ENCODE results near the gene TBC1D4.
"Not testable (repeated sequence)": the region's sequence is repeated elsewhere in the genome, so short reads cannot be mapped to it uniquely, and the experiment has no call there.

TBC1D4 gene

GRCh38 chr13:75445717-75446499, 36.1 kb downstream of the TBC1D4 start:
- DNase-seq (ENCODE audit: low read depth), result peak; percentile 68

- no peak for DNase-seq (ENCODE audit: low read depth)
Measured at GRCh38 chr13:75444016-75444415, 38.0 kb downstream of the TBC1D4 start.

GRCh38 chr13:75443356-75443958, 38.5 kb downstream of the TBC1D4 start:
- no peak for DNase-seq (ENCODE audit: low read depth)

- no peak for DNase-seq (ENCODE audit: low read depth)
Measured at GRCh38 chr13:75442736-75443234, 39.2 kb downstream of the TBC1D4 start.

- no peak for DNase-seq (ENCODE audit: low read depth)
Measured at GRCh38 chr13:75440100-75440499, 41.9 kb downstream of the TBC1D4 start.

GRCh38 chr13:75437582-75438318, 44.2 kb downstream of the TBC1D4 start:
- peak; percentile 56 for DNase-seq (ENCODE audit: low read depth)

- DNase-seq (ENCODE audit: low read depth), result not testable (repeated sequence)
Measured at GRCh38 chr13:75434126-75434525, 47.8 kb downstream of the TBC1D4 start.

- no peak for DNase-seq (ENCODE audit: low read depth)
Measured at GRCh38 chr13:75432811-75433244, 49.1 kb downstream of the TBC1D4 start.

- DNase-seq (ENCODE audit: low read depth), result peak; percentile 36
Measured at GRCh38 chr13:75432045-75432444, 49.9 kb downstream of the TBC1D4 start.

- DNase-seq (ENCODE audit: low read depth), result no peak
Measured at GRCh38 chr13:75430436-75431209, 51.3 kb downstream of the TBC1D4 start.

GRCh38 chr13:75426421-75426820, 55.5 kb downstream of the TBC1D4 start:
- no peak for DNase-seq (ENCODE audit: low read depth)

- DNase-seq (ENCODE audit: low read depth), result no peak
Measured at GRCh38 chr13:75425216-75426009, 56.6 kb downstream of the TBC1D4 start.

- DNase-seq (ENCODE audit: low read depth), result no peak
Measured at GRCh38 chr13:75423946-75424345, 58.0 kb downstream of the TBC1D4 start.

GRCh38 chr13:75422028-75422427, 59.9 kb downstream of the TBC1D4 start:
- DNase-seq (ENCODE audit: low read depth), result peak; percentile 35

GRCh38 chr13:75421133-75421532, 60.8 kb downstream of the TBC1D4 start:
- no peak for DNase-seq (ENCODE audit: low read depth)

- no peak for DNase-seq (ENCODE audit: low read depth)
Measured at GRCh38 chr13:75419656-75420055, 62.3 kb downstream of the TBC1D4 start.

- DNase-seq (ENCODE audit: low read depth), result peak; percentile 61
Measured at GRCh38 chr13:75418997-75419396, 63.0 kb downstream of the TBC1D4 start.

- no peak for DNase-seq (ENCODE audit: low read depth)
Measured at GRCh38 chr13:75418186-75418843, 63.7 kb downstream of the TBC1D4 start.

GRCh38 chr13:75417656-75418055, 64.3 kb downstream of the TBC1D4 start:
- DNase-seq (ENCODE audit: low read depth), result no peak

GRCh38 chr13:75417012-75417384, 65.0 kb downstream of the TBC1D4 start:
- DNase-seq (ENCODE audit: low read depth), result no peak

Measured in iris pigment epithelial cell (primary cell).